Transverse colon (tissue), 4 donors: ENCODE measurements around the gene DNAJB4.

Experiments used
- CTCF ChIP-seq, 5 experiments: fragments of 200-600 bp in 3 of 5; fragments of 450-650 bp in 2 of 5; sonication (generic) in 3 of 5; IDR thresholded peaks; 1 replicate in 2 of 5; 2 replicates in 3 of 5; pipeline ENCODE4 v1.5.1; 2016 to 2017; ENCODE audit warnings: antibody characterized with exemption in 5 of 5, inconsistent platforms in 3 of 5, mild to moderate bottlenecking in 2 of 5, moderate library complexity in 1 of 5
- POLR2A ChIP-seq: fragments of 450-650 bp; IDR thresholded peaks from one replicate; pipeline ENCODE4 v1.6.1; 2016; ENCODE audit warnings: antibody characterized with exemption, mild to moderate bottlenecking, moderate library complexity
- POLR2AphosphoS5 ChIP-seq, 3 donors: sonication (generic); formaldehyde crosslinking; IDR thresholded peaks; one replicate each; pipeline ENCODE4 v1.6.1; 2016; ENCODE audit warnings: antibody characterized with exemption in 3 of 3

GRCh38 chr1:77958391-77958790 is 46.3 kb upstream of the DNAJB4 start:
- TF ChIP-seq POLR2AphosphoS5 (IDR thresholded peaks at IDR 0.05) (no peak), CTCF (IDR thresholded peaks at IDR 0.05) (no peak), POLR2A (no peak)
